ENCODE data around the gene TDRD1. TPM values are rescaled to one million over a fixed set of nuclear protein-coding genes. Genes with fewer than 3 reads are reported as not detected.
"Not testable (repeated sequence)": the region's sequence is repeated elsewhere in the genome, so short reads cannot be mapped to it uniquely, and the experiment has no call there.

TDRD1 gene
- total RNA-seq = 0.41 TPM

GRCh38 chr10:114179148-114179547, at the start of gene TDRD1:
TSS of gene TDRD1 (plus strand) at chr10:114179353. CDS start at chr10:114187832, 8,479 bp downstream.
- no peak for FAIRE-seq
- no peak for DNase-seq (ENCODE audit: low spot score in 2 of 2)

- no peak for FAIRE-seq
- no peak for DNase-seq (ENCODE audit: low spot score in 2 of 2)
Measured at GRCh38 chr10:114131094-114131493, 48.1 kb upstream of the TDRD1 start.

GRCh38 chr10:114135476-114135875, 43.7 kb upstream of the TDRD1 start:
- FAIRE-seq = no peak
- DNase-seq (ENCODE audit: low spot score in 2 of 2) = no peak

GRCh38 chr10:114138581-114138980, 40.6 kb upstream of the TDRD1 start:
- no peak for FAIRE-seq

GRCh38 chr10:114140036-114140435, 39.1 kb upstream of the TDRD1 start:
- FAIRE-seq (no peak), DNase-seq (ENCODE audit: low spot score in 2 of 2) (no peak)

More at GRCh38 chr10:114138581-114138980, 40.6 kb upstream of the TDRD1 start:
- no peak for DNase-seq (ENCODE audit: low spot score in 2 of 2)

GRCh38 chr10:114140827-114141226, 38.3 kb upstream of the TDRD1 start:
- FAIRE-seq; DNase-seq (ENCODE audit: low spot score in 2 of 2): not testable (repeated sequence)

GRCh38 chr10:114142018-114142417, 37.1 kb upstream of the TDRD1 start:
- FAIRE-seq (no peak), DNase-seq (ENCODE audit: low spot score in 2 of 2) (no peak)

- DNase-seq (ENCODE audit: low spot score in 2 of 2) = no peak
- FAIRE-seq = no peak
Measured at GRCh38 chr10:114143160-114143559, 36.0 kb upstream of the TDRD1 start.

GRCh38 chr10:114149476-114149875, 29.7 kb upstream of the TDRD1 start:
- FAIRE-seq; DNase-seq (ENCODE audit: low spot score in 2 of 2): not testable (repeated sequence)

GRCh38 chr10:114151486-114151885, 27.7 kb upstream of the TDRD1 start:
- FAIRE-seq = no peak
- no peak for DNase-seq (ENCODE audit: low spot score in 2 of 2)

GRCh38 chr10:114151892-114152291, 27.3 kb upstream of the TDRD1 start:
- FAIRE-seq = no peak
- DNase-seq (ENCODE audit: low spot score in 2 of 2) = no peak

GRCh38 chr10:114157912-114158311, 21.2 kb upstream of the TDRD1 start:
- FAIRE-seq (no peak), DNase-seq (ENCODE audit: low spot score in 2 of 2) (no peak)

GRCh38 chr10:114163062-114163461, 16.1 kb upstream of the TDRD1 start:
- DNase-seq (ENCODE audit: low spot score in 2 of 2) (no peak), FAIRE-seq (no peak)

GRCh38 chr10:114166043-114166442, 13.1 kb upstream of the TDRD1 start:
- no peak for DNase-seq (ENCODE audit: low spot score in 2 of 2)
- no peak for FAIRE-seq

- no peak for FAIRE-seq
- no peak for DNase-seq (ENCODE audit: low spot score in 2 of 2)
Measured at GRCh38 chr10:114166494-114166893, 12.7 kb upstream of the TDRD1 start.

GRCh38 chr10:114167985-114168384, 11.2 kb upstream of the TDRD1 start:
- FAIRE-seq = no peak
- DNase-seq (ENCODE audit: low spot score in 2 of 2) = no peak

- FAIRE-seq (no peak), DNase-seq (ENCODE audit: low spot score in 2 of 2) (no peak)
Measured at GRCh38 chr10:114168450-114169009, 10.6 kb upstream of the TDRD1 start.

- no peak for DNase-seq (ENCODE audit: low spot score in 2 of 2)
- no peak for FAIRE-seq
Measured at GRCh38 chr10:114172216-114172615, 6.9 kb upstream of the TDRD1 start.

GRCh38 chr10:114172776-114173602, 6.2 kb upstream of the TDRD1 start:
- no peak for FAIRE-seq
- no peak for DNase-seq (ENCODE audit: low spot score in 2 of 2)

- FAIRE-seq = no peak
Measured at GRCh38 chr10:114173603-114173920, 5.6 kb upstream of the TDRD1 start.

GRCh38 chr10:114173921-114174694, 5.0 kb upstream of the TDRD1 start, which contains the start of gene CCDC186:
TSS of gene CCDC186 (minus strand) at chr10:114174203. CDS start at chr10:114163268, 10,935 bp downstream.
- DNase-seq (ENCODE audit: low spot score in 2 of 2) = peak; percentile 80 to 83
- no peak for FAIRE-seq

More at GRCh38 chr10:114173603-114173920, 5.6 kb upstream of the TDRD1 start:
- no peak for DNase-seq (ENCODE audit: low spot score in 2 of 2)
